22Rv1 (cell line): ENCODE measurements around the gene EHHADH.

Experiments used
- H3K27ac ChIP-seq: fragments of 450-650 bp; 2 replicates; pipeline ENCODE4 v1.5.1; 2017
- ZFX ChIP-seq: fragments of 450-650 bp; IDR thresholded peaks from 2 replicates; pipeline ENCODE4 v1.6.1; 2017; ENCODE audit warnings: antibody characterized with exemption, borderline replicate concordance
- TF ChIP-seq, protein P1 (sequence below): fragments of 450-650 bp; IDR thresholded peaks from 2 replicates; pipeline ENCODE4 v1.5.1; 2017; ENCODE audit warnings: mild to moderate bottlenecking

Gene EHHADH

DNA sequence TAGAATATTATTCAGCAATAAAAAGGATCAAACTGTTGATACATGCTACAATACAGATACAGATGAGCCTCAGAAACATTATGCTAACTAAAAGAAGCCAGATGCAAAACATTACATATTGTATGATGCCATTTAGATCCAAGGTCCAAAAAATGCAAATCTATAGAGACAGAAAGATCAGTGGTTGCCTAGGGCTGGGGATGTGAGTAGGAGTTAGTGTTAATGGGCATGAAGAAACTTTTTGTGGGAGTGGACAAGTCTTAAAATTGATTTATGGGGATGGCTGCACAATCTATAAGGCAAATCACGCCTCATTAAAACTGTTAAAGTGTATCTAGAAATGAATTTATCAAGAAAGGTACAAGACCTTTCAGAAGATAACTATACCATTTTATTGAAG is 45.0 kb downstream of the EHHADH start:
- TF ChIP-seq ZFX, result no peak
- TF ChIP-seq, protein P1, sequence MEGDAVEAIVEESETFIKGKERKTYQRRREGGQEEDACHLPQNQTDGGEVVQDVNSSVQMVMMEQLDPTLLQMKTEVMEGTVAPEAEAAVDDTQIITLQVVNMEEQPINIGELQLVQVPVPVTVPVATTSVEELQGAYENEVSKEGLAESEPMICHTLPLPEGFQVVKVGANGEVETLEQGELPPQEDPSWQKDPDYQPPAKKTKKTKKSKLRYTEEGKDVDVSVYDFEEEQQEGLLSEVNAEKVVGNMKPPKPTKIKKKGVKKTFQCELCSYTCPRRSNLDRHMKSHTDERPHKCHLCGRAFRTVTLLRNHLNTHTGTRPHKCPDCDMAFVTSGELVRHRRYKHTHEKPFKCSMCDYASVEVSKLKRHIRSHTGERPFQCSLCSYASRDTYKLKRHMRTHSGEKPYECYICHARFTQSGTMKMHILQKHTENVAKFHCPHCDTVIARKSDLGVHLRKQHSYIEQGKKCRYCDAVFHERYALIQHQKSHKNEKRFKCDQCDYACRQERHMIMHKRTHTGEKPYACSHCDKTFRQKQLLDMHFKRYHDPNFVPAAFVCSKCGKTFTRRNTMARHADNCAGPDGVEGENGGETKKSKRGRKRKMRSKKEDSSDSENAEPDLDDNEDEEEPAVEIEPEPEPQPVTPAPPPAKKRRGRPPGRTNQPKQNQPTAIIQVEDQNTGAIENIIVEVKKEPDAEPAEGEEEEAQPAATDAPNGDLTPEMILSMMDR, result no peak
- no peak overlapping the region for H3K27ac ChIP-seq

DNA sequence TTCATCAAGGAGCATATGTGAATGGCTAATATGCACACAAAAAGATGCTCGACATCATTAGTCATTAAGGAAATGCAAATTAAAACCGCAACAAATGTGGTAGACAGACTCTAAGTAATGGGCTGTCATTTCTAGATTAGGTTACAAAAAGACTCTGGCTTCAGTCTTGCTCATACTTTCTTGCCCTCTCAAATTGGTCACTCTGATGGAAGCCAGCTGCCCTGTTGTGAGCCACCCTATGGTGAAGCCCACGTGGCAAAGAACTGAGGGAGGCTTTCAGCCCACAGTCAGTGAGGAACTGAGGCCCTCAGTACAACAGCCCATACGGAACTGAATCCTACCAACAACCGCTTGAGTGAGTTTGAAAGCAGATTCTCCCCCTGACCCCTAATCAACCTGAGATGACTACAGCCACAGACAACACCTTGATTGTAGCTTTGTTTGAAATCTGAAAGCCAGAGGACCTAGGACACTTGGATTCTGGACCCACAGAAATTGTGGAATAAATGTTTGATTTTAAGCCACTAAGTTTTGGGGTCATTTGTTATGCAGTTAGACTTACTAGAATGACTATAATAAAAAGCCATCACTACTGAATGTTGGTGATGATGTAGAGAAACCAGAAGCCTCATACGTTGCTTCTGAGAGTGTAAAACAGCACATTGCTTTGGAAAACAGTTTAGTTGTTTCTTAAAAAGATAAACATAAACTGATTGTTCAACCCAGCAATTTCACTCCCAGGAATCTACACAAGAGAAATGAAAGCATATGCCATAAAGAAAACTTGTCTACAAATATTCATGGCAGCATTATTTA is 45.7 kb downstream of the EHHADH start:
- H3K27ac ChIP-seq, result no peak overlapping the region
- TF ChIP-seq ZFX, result no peak
- TF ChIP-seq, protein P1, result no peak

DNA sequence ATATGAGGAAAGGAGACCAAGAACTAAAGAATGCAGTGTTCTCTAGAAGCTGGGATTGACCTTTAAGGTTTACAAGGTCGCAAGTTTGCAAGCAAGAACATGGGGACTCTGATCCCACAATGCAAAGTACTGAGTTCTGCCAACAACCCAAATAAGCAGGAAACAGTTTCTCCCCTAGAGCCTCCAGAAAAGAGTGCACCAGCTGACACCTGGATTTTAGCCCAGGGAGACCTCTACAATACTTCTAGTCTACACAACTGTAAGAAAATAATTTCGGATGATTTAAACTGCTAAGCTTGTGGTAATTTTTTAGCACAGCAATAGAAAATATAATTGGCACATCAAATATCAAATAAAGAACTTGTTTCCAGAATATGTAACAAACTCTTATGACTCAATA is 46.4 kb downstream of the EHHADH start:
- no peak overlapping the region for H3K27ac ChIP-seq
- no peak for TF ChIP-seq ZFX
- TF ChIP-seq, protein P1, result no peak

DNA sequence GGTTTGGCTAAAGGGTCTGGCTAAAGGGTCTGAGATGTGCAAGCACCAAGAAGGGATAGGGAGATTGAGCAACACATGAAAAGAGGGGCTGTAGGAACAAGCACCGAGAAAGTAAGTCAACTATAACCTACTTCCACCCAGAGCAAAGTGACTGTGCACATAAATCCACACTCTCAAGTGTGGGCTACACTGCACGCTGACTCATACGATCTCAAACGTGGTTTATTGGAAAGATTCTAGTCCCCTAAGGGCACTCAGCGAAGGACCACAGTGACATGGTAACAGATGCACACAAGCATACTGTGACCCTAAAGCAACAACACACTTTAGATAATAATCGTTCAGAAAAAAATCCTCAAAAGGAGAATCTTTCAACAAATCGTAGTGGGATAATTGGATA is 48.0 kb downstream of the EHHADH start:
- H3K27ac ChIP-seq, result no peak overlapping the region
- TF ChIP-seq ZFX, result no peak
- TF ChIP-seq, protein P1, result no peak

DNA sequence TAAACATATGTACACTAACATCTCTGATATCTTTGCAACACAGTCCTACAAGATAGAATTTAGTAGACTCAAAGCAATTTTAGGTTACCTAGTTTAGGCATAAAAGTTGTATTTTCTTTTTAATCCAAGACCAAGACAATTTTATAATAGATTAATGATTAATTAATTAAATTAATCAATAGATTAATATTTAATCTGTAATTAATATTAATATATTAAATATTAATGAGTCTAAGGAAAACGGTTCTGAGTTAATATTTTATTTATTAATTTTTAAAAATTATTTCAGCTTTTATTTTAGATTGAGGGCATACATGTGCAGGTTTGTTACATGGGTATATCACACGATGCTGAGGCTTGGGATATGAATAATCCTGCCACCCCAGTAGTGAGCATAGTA is 49.0 kb downstream of the EHHADH start:
- H3K27ac ChIP-seq, result no peak overlapping the region
- no peak for TF ChIP-seq ZFX

DNA sequence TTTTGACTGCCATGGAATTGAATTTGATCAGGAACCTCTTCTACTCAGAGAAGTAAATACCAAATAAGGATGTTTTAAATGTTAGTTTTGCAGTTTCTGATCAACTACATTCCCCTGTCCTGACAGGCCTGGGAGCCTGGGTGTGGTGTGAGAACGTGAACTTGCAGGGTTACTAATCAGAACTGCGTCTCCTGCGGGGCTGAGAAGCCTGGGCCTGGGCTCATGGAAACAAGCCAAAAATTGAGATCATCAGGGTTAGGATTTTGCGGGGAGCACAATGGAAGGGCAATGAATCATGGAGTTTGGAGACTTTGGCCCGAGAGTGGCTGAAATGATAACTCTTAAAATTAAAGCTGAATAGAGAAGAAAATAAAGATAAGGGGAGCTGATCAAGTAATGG is 53.2 kb downstream of the EHHADH start:
- no peak overlapping the region for H3K27ac ChIP-seq
- TF ChIP-seq ZFX, result no peak
- TF ChIP-seq, protein P1, result no peak

DNA sequence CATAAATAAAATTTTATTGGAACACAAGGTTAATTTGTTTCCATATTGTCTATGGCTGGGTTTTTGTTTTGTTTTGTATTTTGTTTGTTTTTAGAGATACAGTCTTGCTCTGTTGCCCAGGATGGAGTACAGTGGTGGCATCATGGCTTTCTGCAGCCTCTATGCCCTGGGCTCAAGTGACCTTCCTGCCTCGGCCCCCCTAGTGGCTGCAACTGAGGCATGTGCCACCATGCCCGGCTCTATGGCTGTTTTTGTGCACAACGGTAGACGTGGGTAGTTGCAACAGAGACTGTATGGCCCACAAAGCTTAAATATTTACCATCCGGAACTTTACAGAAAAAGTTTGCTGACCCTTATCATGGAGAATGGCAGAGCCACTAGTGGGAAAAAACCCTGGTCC is 54.2 kb downstream of the EHHADH start:
- H3K27ac ChIP-seq, result no peak overlapping the region
- TF ChIP-seq, protein P1, result peak; percentile 19
- no peak for TF ChIP-seq ZFX
